ENCODE measurements around the gene MLIP.
A peak's percentile ranks its signal among the peaks of the same experiment; 100 is the strongest.

Gene MLIP

DNA sequence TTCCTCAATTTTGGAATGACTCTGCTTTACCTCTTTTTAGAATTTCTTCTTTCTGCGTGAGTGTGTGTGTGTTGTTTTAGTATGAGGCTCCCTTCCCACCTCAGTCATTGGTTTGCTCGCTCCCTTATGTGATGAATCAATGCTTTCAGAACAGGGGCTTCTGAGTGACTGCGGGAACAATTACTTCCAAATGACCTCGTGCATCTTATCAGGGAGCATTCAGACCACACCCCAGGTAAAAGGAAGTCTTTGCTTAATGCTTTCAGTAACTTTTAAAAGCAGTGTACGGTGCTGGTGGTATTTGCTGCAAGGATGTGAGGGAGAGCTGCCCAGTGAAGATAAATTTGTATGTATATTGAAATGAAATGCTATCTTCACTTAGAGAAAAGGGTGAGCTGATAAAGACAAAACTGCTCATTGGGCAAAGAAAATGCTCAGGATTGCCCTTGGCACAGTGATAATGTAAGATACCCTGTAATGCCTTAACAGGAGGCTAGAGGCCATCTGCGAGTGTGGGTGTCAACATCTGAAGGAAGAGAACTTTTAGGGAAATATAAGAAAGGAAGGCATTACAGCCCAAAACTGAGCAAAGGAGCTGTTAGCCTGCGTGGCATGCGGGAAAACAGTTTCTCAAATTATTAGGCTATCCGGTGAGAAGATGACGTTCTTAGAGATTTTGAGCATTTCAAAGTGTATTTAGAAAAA lies at the start of gene MLIP:
TSS of gene MLIP (plus strand) at position 103 of the 705 bp plus-strand sequence. CDS start at position 140, 37 bp downstream.
- H3K4me1 Mint-ChIP-seq, result peaks cover 26% of the 10 kb centered on the region
- peaks cover 11% of the 10 kb centered on the region for H3K9me3 Mint-ChIP-seq
- H3K4me3 Mint-ChIP-seq, result no peak within 1 kb of the TSS
- TF ChIP-seq CTCF (IDR thresholded peaks at IDR 0.05; ENCODE audit: unreplicated experiment in 3 of 3), result no peak
- no peaks in the 10 kb centered on the region for H3K27me3 Mint-ChIP-seq (ENCODE audit: low read depth)
- no peaks in the 10 kb centered on the region for H3K36me3 Mint-ChIP-seq (ENCODE audit: low read depth)
- peak within 1 kb of the TSS in 1 of 3 experiments; percentile 9 for H3K27ac Mint-ChIP-seq

DNA sequence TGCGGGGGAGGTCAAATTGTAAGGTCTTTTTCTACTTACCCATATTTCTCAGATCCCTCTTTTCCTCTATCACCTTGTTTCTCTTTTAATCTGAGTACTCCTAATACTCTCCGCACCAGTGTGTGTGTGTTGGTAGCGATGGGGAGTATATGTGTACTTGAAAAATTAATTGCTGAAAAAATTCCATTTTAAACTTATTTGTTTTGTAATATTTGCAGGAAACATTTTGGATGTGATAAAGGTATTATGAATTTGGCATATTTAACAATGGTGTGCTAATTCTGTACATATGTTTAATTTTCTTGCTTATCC lies 48.1 kb upstream of the MLIP start:
- H3K27ac Mint-ChIP-seq, result peak overlapping the region; percentile 19 to 68 (median 28)
- peaks cover 10% of the 10 kb centered on the region for H3K4me1 Mint-ChIP-seq
- H3K4me3 Mint-ChIP-seq, result peak overlapping the region in 1 of 3 experiments; percentile 5
- no peak for TF ChIP-seq CTCF (IDR thresholded peaks at IDR 0.05; ENCODE audit: unreplicated experiment in 3 of 3)
- no peaks in the 10 kb centered on the region for H3K36me3 Mint-ChIP-seq (ENCODE audit: low read depth)
- no peaks in the 10 kb centered on the region for H3K27me3 Mint-ChIP-seq (ENCODE audit: low read depth)
- no peaks in the 10 kb centered on the region for H3K9me3 Mint-ChIP-seq

DNA sequence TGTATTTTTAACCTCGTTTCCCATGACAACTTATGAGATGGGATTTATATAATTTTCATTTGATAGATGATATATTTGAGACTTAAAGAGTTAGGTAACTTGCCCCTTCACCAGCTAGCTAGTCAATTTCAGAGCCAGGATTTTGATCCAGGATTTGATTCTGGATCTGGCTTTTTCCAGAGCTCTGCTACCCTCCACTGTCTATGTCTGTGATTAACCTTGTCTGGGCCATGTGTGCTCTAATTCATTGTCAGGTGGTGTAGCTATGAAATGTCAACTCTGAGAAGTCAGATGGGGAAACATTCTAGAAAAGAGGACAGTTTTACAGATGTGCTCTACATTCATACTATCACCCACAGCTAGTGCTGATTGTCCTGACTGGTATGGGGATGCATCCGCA lies 42.5 kb upstream of the MLIP start:
- Mint-ChIP-seq H3K36me3 (ENCODE audit: low read depth) (no peaks in the 10 kb centered on the region), H3K27ac (no peak overlapping the region), H3K27me3 (ENCODE audit: low read depth) (no peaks in the 10 kb centered on the region), H3K9me3 (no peaks in the 10 kb centered on the region), H3K4me3 (no peak overlapping the region), H3K4me1 (peaks cover 28% of the 10 kb centered on the region)
- TF ChIP-seq CTCF (IDR thresholded peaks at IDR 0.05; ENCODE audit: unreplicated experiment in 3 of 3), result no peak

DNA sequence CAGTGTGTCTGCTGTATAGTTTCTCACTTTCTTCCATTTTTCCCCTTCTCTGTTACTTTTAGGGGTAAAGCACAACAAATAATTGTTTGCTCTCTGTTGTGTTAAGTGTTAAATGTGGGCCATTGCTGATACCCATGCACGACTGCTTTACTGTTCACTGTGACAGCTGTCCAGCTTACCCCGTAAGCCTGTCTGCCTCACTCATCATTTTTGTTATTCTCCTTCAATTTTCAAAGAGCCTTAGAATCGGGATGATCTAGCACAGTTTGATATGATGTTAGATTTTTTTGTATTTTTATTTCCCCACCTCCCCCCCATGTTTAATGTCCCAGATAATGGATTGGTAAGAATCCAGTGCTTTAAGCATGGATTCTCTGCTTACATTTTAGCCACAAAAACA lies 41.2 kb upstream of the MLIP start:
- H3K27me3 Mint-ChIP-seq (ENCODE audit: low read depth), result no peaks in the 10 kb centered on the region
- H3K36me3 Mint-ChIP-seq (ENCODE audit: low read depth), result no peaks in the 10 kb centered on the region
- TF ChIP-seq CTCF (IDR thresholded peaks at IDR 0.05; ENCODE audit: unreplicated experiment in 3 of 3), result no peak
- peaks cover 38% of the 10 kb centered on the region for H3K4me1 Mint-ChIP-seq
- H3K27ac Mint-ChIP-seq, result peak overlapping the region; percentile 51 to 81 (median 65)
- H3K4me3 Mint-ChIP-seq, result peak overlapping the region in 2 of 3 experiments; percentile 9 to 53
- H3K9me3 Mint-ChIP-seq, result no peaks in the 10 kb centered on the region

DNA sequence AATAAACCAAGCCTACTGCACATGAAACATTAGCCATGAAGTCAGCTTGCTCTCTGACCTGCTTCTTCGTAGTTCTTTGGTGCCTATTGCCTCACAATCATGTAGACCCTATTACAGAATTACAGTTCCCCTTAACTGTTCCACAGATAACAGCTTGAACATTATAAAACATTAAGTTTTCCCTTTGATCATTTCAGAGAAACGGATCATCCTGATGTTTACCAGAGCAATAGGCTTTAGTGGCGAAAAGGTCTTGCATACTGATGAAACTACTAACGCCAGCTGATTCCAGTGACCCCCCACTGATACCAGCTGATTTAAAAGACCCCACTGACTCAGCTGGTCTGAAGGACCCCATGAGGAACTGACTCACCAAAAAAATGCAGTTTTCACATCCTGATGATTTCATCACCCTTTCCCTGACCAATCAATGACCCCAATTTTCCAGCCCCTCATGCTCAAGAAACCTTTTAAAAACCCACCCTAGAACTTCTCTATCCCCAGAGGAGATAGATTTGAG lies 39.4 kb upstream of the MLIP start:
- Mint-ChIP-seq H3K9me3 (no peaks in the 10 kb centered on the region), H3K27me3 (ENCODE audit: low read depth) (no peaks in the 10 kb centered on the region), H3K4me3 (no peak overlapping the region), H3K27ac (peak overlapping the region; percentile 48 to 89 (median 78)), H3K36me3 (ENCODE audit: low read depth) (no peaks in the 10 kb centered on the region), H3K4me1 (peaks cover 48% of the 10 kb centered on the region)
- no peak for TF ChIP-seq CTCF (IDR thresholded peaks at IDR 0.05; ENCODE audit: unreplicated experiment in 3 of 3)

Measured in nephron (organoid).